Mammary epithelial cell (primary cell): Measurements from ENCODE around the gene RFX2.

Source experiments
- CTCF ChIP-seq, 2 donors: IDR thresholded peaks in 1 of 2; conservative IDR thresholded peaks in 1 of 2; 2 replicates each; pipeline ENCODE4 v1.5.1; 2011 to 2012; ENCODE audit warnings: inconsistent platforms in 2 of 2, low read length in 2 of 2, mild to moderate bottlenecking in 2 of 2, control low read depth in 1 of 2, low read depth in 1 of 2; ENCODE audit not compliant: insufficient read depth in 1 of 2; ENCODE audit errors: extremely low read depth in 1 of 2
- EZH2 ChIP-seq: IDR thresholded peaks from 2 replicates; pipeline ENCODE4 v1.6.1; 2012; ENCODE audit warnings: low read length, inconsistent platforms, borderline replicate concordance

DNA sequence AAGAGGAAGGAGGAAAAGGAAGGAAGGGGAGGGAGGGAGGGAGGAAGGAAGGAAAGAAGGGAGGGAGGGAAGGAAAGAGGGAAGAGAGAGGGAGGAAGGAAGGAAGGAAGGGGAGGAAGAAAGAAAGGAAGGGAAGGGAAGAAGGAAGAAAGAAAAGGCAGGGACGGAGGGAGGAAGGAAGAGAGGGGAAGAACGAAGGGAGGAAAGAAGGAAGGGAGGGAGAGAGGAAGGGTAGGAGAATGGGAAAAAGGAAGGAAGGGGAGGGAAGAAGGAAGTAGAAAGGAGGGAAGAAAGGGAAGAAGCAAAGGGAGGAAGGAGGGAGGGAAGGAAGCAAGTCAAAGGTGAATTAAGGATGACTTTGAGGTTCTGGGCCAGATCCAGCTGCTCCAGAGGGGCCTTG is 28.2 kb upstream of the RFX2 start:
- TF ChIP-seq CTCF (conservative IDR thresholded peaks at IDR 0.05 in 1 of 2, IDR thresholded peaks at IDR 0.05 in 1 of 2; ENCODE audit: extremely low read depth in 1 of 2, insufficient read depth in 1 of 2, low read depth in 1 of 2, low read length in 2 of 2) (no peak), EZH2 (no peak)
